RPMI8226 (cell line): ENCODE measurements around the gene SOWAHA.

Source experiments
- DNase-seq: peaks from one replicate; pipeline ENCODE4 v3.0.0-alpha.2; 2015

Gene SOWAHA

GRCh38 chr5:132808866-132809265 is 4.2 kb upstream of the SOWAHA start:
- no peak for DNase-seq

DNA sequence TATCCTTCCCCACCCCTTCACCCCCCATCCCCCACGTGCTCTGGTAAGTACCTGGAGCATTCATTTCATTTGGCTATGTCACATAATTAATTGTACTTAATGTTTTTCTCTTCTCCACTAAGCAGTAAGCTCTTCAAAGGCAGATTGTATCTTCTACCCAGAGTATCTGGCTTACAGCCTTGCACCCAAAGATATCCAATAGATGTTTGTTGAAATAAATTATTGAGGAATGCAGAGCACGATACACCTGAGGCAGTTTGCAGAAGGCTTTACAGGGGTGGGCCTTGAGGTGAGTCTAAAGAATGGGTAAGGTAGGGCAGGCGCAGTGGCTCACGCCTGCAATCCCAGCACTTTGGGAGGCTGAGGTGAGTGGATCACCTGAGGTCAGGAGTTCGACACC is 2.5 kb upstream of the SOWAHA start:
- no peak for DNase-seq

- DNase-seq = peak; percentile 26
Measured at GRCh38 chr5:132812123-132812765, 858 bp upstream of the SOWAHA start.

DNA sequence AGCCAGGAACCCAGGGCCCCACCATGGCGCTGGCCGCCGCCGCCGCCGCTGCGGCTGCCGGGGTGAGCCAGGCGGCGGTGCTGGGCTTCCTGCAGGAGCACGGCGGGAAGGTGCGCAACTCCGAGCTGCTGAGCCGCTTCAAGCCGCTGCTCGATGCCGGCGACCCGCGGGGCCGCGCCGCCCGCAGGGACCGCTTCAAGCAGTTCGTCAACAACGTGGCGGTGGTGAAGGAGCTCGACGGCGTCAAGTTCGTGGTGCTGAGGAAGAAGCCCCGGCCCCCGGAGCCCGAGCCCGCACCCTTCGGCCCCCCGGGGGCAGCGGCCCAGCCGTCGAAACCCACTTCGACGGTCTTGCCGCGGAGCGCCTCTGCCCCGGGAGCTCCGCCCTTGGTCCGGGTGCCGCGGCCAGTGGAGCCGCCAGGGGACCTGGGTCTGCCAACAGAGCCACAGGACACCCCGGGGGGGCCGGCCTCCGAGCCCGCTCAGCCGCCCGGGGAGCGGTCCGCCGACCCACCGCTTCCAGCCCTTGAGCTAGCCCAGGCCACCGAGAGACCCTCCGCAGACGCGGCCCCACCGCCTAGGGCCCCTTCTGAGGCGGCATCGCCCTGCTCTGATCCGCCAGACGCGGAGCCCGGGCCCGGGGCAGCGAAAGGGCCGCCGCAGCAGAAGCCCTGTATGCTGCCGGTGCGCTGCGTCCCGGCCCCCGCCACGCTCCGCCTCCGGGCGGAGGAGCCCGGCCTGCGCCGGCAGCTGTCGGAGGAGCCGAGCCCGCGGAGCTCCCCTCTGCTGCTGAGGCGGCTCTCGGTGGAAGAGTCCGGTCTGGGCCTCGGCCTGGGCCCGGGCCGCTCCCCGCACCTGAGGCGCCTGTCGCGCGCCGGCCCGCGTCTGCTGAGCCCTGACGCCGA is 749 bp downstream of the SOWAHA start:
- DNase-seq = peak; percentile 22

- no peak for DNase-seq
Measured at GRCh38 chr5:132814503-132815294, 1.6 kb downstream of the SOWAHA start.

- DNase-seq = no peak
Measured at GRCh38 chr5:132815454-132815853, 2.4 kb downstream of the SOWAHA start.

- no peak for DNase-seq
Measured at GRCh38 chr5:132816083-132816482, 3.0 kb downstream of the SOWAHA start.

DNA sequence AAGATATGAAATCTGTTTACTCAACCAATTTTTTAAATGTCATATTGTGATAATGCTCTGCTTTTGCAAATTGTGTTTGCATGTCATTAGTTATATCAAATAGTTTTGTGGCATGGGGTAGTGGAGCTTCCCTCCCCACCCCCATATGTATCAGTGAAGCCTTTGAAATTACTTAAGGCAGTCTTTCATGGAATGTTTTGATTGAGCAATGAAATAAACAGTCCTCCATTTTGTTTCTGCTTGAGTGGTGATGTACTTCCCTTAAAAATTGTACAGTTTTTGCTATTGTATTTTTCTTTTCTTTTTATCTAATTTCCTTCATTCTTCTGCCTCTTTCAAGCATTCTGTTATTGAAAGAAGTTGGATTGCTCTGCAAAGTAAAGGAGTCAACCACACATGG is 3.5 kb downstream of the SOWAHA start:
- DNase-seq = no peak

GRCh38 chr5:132817011-132817410 is 3.9 kb downstream of the SOWAHA start:
- no peak for DNase-seq

GRCh38 chr5:132819468-132819867 is 6.4 kb downstream of the SOWAHA start:
- DNase-seq = no peak

GRCh38 chr5:132820162-132820754 is 7.2 kb downstream of the SOWAHA start:
- DNase-seq = peak; percentile 90

DNA sequence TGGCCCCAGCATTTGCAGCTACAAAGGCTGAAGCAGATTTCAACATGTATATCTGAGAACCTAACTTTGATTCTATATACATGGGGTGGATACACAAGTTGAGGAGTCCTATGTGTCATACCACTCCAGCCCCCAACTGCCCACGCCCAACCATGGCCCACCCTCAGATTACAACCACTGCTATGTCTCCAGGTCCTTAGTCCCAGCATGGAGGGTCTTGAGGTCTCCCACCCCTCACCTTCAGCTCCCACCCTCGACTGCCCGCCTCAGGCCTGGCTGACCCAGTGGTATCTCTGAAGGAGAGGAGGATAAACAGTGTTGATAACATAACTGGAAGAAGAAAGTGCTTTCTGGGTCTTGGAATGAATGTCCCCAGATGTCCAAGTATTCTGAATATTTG is 8.2 kb downstream of the SOWAHA start:
- DNase-seq = no peak

GRCh38 chr5:132821791-132822190 is 8.7 kb downstream of the SOWAHA start:
- no peak for DNase-seq

DNA sequence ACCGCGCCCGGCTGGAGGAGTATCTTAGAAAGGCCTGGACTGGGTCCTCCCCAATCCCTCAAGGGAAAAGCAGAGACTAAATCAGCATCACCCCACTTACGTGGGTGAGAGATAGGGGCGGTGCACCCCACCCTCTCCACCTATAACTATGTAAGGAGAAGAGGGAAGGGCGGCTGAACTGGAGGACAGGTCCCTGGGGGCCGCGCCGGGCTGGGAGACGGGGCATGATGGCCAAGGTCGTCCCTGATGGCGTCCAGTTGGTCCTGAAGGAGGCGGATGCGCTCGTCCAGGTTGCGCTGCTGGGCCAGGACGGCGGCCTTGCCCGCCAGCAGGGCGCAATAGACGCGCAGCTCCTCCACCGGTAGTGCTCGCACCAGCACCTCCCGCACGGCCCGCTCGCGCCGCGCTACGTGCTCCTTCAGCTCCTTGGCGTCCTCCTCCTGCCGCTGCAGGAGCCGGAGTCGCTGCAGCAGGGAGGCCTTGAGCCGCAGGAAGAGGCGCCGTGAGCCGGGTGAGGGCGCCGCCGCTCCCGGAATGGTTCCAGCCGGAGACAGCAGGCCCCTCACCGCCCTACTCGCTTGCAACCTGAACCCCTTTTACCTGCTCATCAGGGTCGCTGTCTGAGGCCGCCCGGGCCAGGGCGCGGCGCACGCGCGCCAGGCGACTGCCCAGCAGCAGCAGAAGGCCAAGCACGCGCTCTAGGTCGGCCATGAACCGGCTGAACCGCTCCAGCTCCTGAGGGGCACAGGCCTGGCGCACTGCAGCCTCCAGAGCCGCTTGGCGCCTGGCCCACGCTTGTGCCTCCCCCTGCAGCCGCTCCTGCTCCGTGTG is 9.8 kb downstream of the SOWAHA start:
- no peak for DNase-seq

DNA sequence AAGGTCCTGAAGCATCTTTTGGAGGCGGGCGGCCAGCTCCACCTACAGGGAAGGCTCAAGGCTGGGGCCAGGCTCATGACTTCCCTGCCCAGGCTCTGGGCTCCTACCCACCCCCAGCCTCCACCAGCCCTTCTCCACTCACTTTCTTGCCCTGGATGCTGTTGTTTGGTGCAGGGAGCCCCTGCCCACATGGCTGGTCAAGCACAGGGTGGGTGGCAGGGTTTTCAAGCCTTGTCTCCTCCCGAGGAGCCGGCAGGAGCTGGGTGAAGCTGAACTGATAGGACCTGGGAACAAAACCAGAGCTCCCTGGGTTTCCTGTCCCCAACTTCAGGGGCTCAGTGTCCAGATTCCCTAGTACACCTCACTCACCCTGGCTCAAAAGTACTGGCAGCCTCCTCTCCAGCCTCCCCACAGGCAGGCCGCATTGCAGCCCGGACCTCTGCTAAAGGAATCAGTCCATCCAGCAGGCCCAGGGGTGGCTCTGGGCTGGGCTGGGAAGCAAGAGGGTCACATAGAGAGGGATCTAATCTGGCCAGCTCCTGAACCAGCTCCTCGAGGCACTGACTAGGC is 10.5 kb downstream of the SOWAHA start:
- DNase-seq = no peak

DNA sequence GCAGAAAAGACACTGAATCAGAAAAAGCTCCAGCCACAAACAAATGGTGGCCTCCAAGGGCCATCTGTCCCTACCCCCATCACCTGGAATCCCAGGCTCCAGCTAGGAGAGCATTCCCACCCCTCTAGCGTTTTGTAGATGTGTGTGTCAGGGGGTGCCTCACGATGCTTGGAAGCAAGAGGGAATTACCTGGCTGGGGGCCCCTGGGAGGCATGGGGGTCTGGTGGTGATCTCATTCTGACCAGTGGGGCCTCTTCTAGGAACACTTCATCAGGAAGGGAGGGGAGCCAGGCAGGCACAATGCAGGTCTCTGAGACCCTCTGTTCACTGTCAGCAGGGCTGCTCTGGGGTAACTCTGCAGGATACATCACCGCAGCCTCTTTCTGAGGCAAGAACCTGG is 11.3 kb downstream of the SOWAHA start:
- DNase-seq = no peak

- no peak for DNase-seq
Measured at GRCh38 chr5:132825033-132825833, 12.1 kb downstream of the SOWAHA start.

DNA sequence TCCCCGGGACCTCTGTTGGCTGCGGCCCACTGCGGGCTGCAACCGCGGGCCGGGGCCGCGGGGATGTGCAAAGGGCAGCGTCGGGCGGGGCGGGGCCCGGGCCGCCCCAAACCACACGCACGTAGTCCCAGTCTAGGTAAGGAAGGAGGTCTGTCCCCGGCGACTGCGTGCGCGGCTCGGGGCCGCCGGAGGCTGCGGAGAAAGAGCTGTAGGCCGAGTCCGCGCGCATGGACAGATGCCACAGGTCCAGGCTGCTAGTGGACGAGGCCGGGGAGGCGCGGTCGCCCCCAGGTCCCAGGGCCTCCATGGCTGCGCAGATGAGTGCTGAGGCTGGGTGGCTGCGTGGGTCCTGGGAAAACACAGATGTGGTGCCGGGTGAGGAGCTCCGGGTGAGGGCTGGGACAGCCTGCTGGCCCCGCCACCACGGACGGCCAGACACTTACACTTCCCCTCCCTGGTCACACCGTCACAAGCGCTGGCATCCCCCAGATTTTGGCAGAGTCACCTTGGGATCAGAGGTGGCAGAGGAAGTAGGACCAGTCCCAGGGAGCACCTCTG is 12.8 kb downstream of the SOWAHA start:
- DNase-seq = no peak

- no peak for DNase-seq
Measured at GRCh38 chr5:132826424-132827082, 13.5 kb downstream of the SOWAHA start.
